Left cardiac atrium (tissue), 4 donors: Measurements from ENCODE around the gene TBC1D17. TPM values are rescaled to one million over a fixed set of nuclear protein-coding genes. Genes with fewer than 3 reads are reported as not detected.

Source experiments
- ATAC-seq, 2 donors: fragments of 200-7000 bp; cut with Tn5 transposase; one replicate each; pipeline ENCODE4 v1.9.1; 2020; ENCODE audit warnings: mild to moderate bottlenecking in 2 of 2, moderate library complexity in 2 of 2
- DNase-seq: peaks from one replicate; pipeline ENCODE4 v3.0.0-alpha.2; 2020
- intact Hi-C, 2 donors: fragments of 100-400 bp; cut with DNase I; formaldehyde crosslinking; loops; one replicate each; pipeline versions ENCODE4 v1.14.1 to v1.15.1; 2022 to 2023
- total RNA-seq, 2 donors: library from RNA; stranded (reverse); fragmentation: NEBNext Ultra II Directional; extraction: Animal tissue kit (Norgen Biotek cat#: 25700); gene quantifications; one replicate each; pipeline ENCODE4 v1.2.1, GENCODE V29; 2021
- donor health status: DM: no; HTN: yes; CAD: no.
- donor health status: DM: no; HTN: yes; CAD: no; lungs with severe emphysema.
- donor health status: DM: yes; HTN: yes; CAD: no.
- donor health status: Dilated cardiomyopathy.

The TBC1D17 gene
- total RNA-seq, 2 donors from 2014 or later: 28.3 to 36.0 TPM

DNA sequence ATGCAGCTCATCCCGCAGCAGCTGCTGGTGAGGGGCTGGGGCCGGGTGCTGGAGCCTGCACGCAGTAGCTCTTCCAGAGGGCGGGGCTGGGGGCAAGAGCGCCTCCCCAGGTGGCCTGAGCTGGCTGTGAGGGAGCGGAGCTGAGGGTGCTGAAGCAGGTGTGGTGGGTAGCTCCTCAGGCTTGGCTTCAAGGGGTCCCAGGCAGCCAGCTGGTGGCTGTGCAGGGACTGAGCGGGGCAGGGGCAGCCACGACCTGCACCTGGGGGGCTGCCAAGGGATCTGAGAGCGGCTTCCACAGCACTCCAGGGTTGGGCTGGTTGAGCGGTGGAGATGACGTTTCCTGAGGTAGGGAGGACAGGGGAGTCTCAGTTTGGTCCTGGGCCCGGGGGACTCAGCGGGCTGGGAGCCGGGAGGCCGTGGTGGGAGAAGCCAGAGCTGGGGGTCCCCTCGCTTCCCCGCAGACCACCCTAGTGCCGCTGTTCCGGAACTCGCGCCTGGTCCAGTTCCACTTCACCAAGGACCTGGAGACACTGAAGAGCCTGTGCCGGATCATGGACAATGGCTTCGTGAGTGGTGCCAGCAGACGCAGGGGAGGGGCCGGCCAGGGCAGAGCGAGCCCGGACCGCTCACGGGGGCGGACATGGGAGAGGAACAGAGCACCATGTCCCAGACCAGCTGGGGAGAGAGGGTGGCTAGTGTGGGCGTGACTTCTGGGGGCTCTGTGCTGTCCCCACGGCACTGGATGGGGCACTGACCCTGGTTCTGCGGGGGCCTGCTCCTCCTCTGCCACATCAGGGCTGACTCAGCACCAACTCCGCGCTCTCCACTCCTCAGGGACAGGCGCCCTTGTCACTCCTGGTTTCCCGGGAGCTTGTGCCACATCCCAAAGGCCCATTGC is 19.2 kb upstream of the TBC1D17 start:
- peak in 1 of 2 donors; percentile 1 for ATAC-seq
- DNase-seq: peak; percentile 18
- intact Hi-C loops: no loop called here

DNA sequence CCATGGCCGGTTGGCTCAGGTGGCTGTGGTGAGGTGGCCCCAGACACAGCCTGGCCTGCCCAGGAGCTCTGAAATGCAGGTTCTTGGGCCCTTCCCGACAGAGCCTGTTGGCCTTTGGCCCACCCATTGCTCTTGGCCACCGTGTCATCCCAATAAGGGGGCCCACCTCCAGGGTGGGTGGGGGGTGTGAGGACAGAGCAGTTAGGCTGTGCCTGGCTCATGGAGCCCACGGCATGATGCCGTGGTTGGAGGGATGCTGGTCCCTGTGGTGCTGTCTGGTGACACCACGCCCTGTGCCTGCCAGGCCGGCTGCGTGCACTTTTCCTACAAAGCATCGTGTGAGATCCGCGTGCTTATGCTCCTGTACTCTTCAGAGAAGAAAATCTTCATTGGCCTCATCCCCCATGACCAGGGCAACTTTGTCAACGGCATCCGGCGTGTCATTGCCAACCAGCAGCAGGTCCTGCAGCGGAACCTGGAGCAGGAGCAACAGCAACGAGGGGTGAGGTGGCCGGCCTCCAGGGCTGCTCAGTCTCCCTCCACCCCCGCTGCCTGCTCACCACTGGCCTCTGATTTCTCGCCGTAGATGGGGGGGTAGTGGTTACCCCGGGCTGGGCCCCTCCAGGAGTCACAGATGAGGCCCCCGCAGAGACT is 17.7 kb upstream of the TBC1D17 start:
- DNase-seq (no peak), ATAC-seq (no peak)
- intact Hi-C loops: loop anchor here in 1 of 2 donors (10.0 kb wide), 1 partner anchor 45 kb away; the partner anchor contains the start of genes FUZ and MED25

DNA sequence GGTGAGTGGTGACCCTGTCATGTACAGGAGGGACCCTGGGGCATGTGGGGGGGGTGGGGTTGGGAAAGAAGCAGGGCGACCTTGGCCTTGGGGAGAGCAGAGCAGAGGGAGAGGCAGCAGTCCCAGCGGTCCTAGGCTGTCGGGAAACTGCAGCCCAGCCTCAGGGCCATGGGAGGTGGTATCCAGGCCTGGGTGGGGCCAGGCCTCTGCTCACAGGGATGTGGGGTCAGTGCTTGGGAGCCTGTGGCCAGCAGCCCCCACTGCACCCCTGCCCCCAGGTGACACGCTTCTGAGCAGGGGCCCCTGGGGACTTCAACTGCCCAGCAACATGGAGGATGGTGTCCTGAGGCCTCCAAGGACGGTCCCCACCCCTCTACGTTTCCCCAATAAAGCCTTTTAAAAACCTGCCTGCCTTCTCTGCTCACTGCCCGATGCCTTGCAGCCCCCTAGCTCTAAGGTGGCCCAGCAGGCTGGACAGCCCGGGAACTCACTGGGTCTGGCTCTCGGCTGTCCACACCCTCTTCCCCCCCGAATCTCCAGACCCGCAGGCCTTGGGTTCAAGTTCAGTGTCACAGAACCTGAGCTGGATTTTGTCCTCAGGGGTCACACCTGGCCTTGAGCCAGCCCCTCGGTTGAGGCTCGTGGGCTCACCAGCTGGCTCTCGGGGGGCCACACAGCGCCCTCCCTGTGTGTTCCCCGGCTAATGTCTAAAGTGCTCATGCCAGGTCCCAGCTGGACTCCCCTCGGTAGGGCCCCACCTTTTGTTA is 17.0 kb upstream of the TBC1D17 start:
- intact Hi-C loops: loop anchor here in 1 of 2 donors (10.0 kb wide), 1 partner anchor 46 kb away; the partner anchor contains the start of genes FUZ and MED25
- ATAC-seq (no peak), DNase-seq (no peak)

DNA sequence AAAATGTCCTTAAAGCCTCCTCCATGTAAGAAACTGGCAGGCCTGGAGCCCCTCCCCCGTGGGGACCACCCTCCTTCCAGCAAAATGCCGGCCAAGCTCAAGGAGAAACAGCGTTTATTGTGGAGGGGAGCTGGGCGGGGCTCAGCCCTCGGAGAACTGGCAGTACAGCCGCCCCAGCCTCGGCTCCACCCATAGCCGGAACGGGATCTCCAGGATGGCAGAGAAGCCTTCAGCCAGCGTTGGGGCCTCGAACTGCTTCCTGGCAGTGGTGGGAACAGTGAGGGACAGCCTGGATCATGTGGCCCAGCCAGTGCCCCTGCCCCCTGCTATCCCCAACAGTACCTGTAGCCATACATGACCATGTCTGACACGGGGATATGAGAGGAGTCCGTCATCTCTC is 16.4 kb upstream of the TBC1D17 start:
- intact Hi-C loops: loop anchor here in 1 of 2 donors (10.0 kb wide), 1 partner anchor 46 kb away; the partner anchor contains the start of genes FUZ and MED25
- peak; percentile 77 for DNase-seq

DNA sequence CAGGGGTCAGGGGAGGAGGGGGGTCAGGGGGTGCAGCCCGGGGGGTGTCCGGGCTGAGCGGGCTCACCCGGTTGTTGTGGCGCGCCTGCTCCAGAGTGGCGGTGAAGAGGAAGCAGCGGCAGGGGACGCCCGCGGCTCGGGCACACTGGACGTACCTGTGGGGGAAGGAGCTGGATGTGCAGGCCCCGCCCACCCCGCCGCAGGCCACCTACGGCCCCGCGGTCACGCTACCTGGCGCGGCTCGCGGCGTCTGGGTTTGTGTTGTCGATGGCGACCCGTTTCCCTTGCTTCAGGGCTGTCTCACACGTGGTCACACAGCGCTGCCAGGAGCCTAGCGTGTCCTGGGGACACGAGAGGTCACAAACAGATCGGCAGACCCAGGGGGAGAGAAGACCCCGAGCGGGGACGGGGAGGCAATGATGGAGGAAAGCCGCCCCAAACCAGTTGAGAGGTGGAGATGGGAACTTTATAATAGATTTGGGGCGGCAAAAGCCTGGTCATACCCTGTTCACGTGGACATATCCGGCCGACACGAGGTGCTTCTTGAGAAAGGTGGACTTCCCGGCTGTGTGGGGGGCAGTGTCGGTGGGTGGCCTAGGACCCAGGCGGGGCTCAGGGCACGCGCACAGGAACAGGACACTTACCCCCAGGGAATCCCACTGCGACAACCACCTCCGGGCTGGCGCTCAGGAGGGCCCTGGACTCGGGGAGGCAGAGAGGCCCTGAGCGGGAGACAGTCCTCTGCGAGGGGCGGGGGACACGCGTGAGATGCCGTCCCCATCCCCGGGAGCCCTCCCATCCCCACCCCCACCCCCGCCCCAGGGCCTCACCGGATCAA is 15.7 kb upstream of the TBC1D17 start:
- intact Hi-C loops: loop anchor here in 1 of 2 donors (10.0 kb wide), 1 partner anchor 47 kb away; the partner anchor contains the start of genes FUZ and MED25
- no peak for DNase-seq
- no peak for ATAC-seq

More for the DNA sequence above, 16.4 kb upstream of the TBC1D17 start:
- peak in 1 of 2 donors; percentile 5 for ATAC-seq

DNA sequence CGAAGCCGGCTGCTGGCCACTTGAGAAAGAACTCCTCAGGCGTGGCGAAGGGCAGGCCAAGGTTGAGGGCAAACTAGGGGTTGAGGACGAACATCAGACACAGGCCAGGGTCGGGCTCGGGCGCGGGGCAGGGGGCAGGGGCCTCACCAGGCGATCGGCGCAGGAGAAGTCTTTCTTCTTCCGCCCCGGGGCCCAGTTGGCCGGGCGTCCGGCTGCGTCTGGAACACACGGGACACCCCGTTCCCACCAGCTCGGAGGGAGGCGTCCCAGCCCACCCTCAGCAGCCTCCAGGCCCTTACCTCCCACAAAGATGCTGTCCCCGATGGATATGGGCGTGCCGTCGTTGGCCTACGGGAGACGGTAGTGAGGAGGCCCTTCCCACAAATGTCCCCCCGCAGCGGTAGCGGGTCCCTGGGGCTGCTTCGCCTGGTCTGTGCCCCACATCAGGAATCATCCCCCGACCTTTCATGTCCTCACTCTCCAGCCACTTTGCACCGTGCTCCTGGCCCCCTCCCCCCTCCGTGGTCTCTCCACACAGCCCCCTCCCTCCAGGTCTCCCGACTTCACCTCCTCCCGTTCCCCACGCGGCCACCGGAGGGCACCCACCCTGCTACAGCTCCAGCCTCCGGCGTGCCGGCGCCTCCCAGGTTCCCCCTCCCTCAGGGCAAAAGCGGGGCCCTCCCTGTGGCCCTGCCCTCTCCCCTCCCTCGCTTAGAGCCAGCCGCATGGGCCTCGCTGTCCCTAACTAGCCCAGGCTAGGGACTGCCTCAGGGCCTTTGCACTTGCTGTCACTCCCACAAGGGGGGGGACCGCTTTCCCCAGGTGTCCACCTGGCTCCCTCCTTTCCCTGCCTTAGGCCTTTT is 14.9 kb upstream of the TBC1D17 start:
- intact Hi-C loops: loop anchor here in 1 of 2 donors (10.0 kb wide), 1 partner anchor 48 kb away; the partner anchor contains the start of genes FUZ and MED25
- ATAC-seq: no peak

DNA sequence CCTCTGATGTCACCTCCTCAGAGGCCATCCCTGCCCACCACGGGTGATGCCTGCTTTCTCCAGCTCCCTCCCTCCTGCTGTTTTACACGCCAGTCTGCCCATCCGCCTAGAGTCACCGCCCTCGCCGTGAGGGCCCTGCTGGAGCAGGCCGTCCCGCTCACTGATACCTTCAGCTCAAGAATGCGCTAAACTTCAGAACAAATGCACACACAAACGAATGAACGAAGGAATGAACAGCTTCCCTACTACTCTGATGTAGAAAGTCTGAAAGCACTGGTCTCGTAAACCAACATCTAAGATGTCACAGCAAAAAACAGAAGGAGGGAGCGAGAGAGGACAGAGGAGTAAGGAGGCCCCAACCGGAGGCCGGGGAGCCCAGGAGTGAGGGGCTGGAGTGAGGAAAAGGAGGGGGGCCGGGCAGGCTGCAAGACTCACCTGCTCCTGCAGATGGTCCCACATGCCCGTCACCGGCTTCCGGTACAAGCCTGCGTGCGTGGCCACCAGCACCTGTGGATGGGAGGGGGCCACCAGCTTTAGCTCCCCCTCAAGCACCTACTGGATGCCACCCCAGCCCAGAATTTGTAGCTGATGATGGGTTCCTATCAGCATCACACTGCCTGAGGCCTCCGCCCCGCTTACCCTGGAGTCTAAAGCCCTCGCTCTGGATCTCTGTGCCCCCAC is 14.1 kb upstream of the TBC1D17 start:
- intact Hi-C loops: loop anchor here in 1 of 2 donors (10.0 kb wide), 1 partner anchor 49 kb away; the partner anchor contains the start of genes FUZ and MED25
- DNase-seq (no peak), ATAC-seq (no peak)

More for the DNA sequence above, 14.9 kb upstream of the TBC1D17 start:
- DNase-seq: peak; percentile 33

DNA sequence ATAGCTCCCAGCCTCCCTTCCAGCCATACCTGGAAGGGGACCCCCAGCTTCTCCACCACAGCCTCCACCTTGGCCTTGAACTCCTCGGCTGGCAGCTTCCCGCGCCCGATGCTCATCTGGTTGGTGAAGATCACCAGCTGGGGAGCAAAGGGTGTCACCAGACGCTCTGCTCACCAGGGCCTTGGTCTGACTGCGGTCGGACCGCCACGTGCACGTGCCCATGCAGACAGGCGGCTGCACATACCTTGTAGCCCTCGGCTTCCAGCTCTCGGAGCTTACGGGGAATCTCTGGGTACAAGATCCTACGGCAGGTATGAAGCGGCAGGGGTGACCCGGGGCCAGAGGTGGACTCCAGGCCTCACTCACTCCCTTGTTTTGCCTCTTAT is 13.6 kb upstream of the TBC1D17 start:
- intact Hi-C loops: loop anchor here in 1 of 2 donors (10.0 kb wide), 1 partner anchor 49 kb away; the partner anchor contains the start of genes FUZ and MED25
- ATAC-seq (no peak), DNase-seq (no peak)

DNA sequence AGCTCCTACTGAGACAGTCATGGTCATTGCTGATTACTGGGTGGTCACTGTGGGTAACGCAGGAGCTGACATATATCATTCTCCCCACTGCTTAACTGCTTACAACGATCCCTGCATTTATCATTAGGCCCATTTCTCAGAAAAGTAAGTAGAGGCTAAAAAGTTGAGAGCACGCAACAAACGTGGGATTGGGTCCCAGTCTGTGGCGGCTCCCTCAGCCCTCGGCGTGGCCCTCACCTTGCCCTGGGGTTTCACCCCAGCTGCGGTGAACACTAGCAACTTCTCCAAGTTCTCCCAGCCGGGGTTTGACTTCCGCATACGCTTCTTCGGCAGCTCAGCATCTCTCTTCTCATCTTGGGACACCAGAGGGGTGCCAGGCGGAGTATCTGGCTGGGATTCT is 12.6 kb upstream of the TBC1D17 start:
- intact Hi-C loops: loop anchor here (5.0 to 10.0 kb wide), 2 partner anchors 50 to 98 kb away; partner anchors contain the start of genes AP2A1 (in 1 of the 2), FUZ (in 1 of the 2) and MED25 (in 1 of the 2)
- DNase-seq: no peak

DNA sequence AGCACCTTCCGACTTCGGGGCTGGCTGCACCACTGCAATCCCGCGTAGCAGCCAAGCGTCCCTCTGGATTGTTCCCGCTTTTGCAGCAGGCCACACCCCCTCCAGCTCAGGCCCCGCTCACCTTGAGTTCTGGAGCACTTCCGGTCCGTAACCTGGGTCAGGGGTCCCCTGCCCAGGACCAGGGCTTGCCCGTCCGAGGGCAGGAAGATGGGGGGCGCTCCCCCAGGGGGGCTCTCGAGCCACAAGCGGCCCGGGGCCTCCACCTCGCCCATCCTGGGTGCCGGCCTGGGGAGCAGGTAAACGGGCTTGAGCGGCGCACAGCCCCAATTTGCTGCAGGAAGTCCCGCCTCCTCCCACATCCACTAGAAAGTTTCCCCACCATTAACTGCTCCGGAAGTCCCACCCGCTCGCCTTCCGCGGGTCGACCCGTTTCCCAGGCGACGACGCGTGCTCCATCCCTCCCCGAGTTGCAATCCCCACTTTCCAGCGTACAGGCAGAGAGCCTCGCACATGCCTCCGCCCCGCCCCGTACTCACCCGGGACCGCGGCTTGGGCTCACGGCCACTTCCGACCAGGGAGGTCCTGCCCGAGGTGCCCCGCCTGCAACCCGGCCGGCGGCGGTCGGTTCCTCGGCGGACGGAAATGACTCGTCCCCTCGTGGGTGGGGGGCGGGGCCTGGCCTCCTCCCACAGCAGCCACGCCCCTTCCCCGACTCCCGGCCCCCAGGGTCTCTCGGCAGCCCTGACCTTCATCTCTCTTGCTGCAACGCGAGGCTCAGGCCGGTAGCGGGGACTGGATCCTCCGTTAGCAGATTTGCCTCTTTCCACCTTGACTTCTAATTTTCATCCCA is 10.3 kb upstream of the TBC1D17 start, which contains the start of gene PNKP:
Gene PNKP (minus strand): TSS at position 644 of the 850 bp plus-strand sequence. CDS start 372 bp downstream, at position 272.
- DNase-seq (peak; percentile 96), ATAC-seq (peak; percentile 62 to 66)
- intact Hi-C loops: loop anchor here (5.0 to 10.0 kb wide), 2 partner anchors 52 to 100 kb away; partner anchors contain the start of genes AP2A1 (in 1 of the 2), FUZ (in 1 of the 2) and MED25 (in 1 of the 2)

More for the DNA sequence above, 12.6 kb upstream of the TBC1D17 start:
- ATAC-seq: no peak

DNA sequence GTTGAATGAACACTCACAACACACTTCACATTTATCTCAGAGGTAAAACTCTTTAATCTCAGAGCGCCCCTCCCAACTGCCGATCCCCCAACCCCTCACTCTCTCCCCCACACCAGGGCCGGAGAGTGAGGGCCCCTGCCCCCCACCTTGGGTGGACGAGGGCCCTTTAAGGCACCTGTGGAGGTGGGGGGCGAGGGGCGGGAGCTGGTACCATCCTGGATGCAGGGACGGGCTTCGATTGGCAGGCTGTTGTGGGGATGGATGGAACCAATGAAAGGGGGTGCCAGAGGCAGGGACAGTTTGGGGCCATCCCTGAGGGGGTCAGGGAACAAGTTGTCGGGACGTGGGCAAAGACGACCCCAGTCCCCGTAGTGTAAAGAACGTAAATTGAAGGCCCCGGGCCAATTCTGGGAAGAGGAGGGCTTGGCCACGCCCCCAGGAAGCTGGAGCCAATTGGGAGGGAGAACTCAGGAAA is 8.5 kb upstream of the TBC1D17 start:
- no peak for DNase-seq
- ATAC-seq: peak; percentile 3 to 5
- intact Hi-C loops: loop anchor here (5.0 to 10.0 kb wide), 2 partner anchors 54 to 102 kb away; partner anchors contain the start of genes AP2A1 (in 1 of the 2), FUZ (in 1 of the 2) and MED25 (in 1 of the 2)

DNA sequence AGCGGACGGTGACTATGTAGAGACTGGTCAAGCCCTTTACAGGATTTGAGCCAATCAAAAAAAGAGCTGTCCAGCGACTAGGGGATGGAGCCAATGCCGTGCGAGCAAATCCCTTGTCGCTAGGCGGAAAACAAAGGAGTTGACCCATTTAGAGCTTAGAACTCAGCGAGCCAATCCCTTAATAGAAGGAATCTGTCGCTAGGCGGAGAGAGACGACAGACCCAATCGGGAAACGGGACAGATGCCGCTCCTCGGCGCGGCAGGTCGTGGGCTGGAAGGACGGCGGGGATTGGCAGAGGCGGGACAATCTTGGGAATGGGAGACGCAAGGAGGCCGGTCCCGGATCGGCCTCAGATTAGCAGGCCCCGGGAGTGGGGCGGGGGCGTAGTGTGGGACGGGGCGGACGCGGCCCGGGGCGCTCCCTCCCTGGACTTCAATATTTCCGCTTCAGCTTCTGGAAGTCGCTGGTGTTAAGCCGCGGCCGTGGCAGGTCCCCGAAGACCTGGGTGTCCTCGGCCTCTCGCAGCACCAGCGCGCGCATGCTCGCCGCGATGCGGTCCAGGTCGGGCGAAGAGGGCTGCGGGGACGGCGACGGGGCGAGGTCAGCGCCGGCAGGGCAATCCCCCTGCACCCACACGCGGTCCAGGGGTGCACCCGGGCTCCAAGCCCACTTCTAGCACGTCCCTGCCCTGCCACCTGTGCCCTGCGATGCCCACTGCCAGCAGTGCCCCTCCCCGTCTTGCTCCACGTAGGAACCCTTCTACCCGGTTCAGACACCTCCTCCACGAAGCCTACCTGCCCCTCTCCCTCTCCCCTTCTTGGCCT is 7.8 kb upstream of the TBC1D17 start:
- intact Hi-C loops: loop anchor here (5.0 to 10.0 kb wide), 3 partner anchors 52 to 102 kb away; partner anchors contain the start of genes MED25 (in 2 of the 2), AP2A1 (in 1 of the 2) and FUZ (in 1 of the 2)
- ATAC-seq: peak; percentile 84 to 87
- peak; percentile 96 for DNase-seq

DNA sequence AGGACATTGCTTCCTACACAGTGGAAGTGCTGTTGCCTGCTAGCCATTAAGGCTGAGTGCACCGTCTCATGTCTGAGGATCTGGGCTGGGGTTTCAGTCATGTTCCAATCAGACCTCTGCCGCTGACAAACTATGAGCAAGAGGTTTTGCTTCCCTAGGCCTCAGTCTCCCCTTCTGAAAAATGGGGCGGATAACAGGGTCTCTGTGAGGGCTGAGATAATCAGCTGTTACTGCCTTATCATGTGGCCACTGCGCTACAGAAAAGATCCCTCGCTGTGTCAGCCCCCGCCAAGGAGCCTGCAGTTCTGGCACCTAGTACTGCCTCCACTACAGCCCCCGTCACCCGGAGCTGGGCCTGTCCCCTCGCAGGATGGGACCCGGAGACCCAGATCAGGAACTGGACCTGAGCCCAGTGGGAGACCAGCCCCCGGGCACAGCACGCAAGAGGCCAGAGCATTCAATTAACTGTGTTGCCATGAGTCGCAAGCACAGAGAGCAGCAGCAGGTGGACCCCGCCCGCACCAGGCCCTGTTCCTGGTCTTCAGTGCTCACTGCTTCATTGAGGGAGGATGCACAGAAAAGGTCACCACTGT is 7.1 kb upstream of the TBC1D17 start:
- no peak for ATAC-seq
- intact Hi-C loops: loop anchor here in 1 of 2 donors (5.0 kb wide), 1 partner anchor 53 kb away; the partner anchor contains the start of gene MED25

More for the DNA sequence above, 7.1 kb upstream of the TBC1D17 start:
- DNase-seq: no peak
